ENCODE measurements around the gene MYL12A. TPM values are rescaled to one million over a fixed set of nuclear protein-coding genes. Genes with fewer than 3 reads are reported as not detected.

The MYL12A gene
- total and polyA plus RNA-seq, 2 experiments from 2014 or later, result 456 to 692 TPM

DNA sequence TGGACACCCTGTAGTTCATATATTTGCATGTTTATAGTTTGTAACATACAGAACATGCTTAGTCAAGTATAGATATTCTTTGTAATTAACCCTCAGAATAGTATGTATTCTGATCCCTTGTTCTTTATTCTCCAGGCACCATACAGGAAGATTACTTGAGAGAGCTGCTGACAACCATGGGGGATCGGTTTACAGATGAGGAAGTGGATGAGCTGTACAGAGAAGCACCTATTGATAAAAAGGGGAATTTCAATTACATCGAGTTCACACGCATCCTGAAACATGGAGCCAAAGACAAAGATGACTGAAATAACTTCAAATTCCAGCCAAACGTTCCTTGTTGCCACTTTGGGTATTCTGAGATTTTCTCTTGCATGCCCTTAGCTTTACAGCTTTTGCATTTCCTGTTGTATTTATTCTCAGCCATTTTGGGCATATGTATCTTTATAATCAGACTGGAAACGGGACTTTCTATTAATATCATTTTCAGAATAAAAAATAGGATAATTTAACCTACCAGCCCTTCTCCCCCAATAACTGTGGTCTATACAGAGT is 8.1 kb downstream of the MYL12A start:
- TF ChIP-seq, protein P1, sequence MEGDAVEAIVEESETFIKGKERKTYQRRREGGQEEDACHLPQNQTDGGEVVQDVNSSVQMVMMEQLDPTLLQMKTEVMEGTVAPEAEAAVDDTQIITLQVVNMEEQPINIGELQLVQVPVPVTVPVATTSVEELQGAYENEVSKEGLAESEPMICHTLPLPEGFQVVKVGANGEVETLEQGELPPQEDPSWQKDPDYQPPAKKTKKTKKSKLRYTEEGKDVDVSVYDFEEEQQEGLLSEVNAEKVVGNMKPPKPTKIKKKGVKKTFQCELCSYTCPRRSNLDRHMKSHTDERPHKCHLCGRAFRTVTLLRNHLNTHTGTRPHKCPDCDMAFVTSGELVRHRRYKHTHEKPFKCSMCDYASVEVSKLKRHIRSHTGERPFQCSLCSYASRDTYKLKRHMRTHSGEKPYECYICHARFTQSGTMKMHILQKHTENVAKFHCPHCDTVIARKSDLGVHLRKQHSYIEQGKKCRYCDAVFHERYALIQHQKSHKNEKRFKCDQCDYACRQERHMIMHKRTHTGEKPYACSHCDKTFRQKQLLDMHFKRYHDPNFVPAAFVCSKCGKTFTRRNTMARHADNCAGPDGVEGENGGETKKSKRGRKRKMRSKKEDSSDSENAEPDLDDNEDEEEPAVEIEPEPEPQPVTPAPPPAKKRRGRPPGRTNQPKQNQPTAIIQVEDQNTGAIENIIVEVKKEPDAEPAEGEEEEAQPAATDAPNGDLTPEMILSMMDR (IDR thresholded peaks at IDR 0.05; ENCODE audit: poor library complexity), result no peak
- 95% methylated on average over 5 of the region's 5 CpGs for WGBS (ENCODE audit: low lambda C conversion rate, missing lambda C conversion rate)
- no peak overlapping the region for H3K4me3 ChIP-seq
- no peaks in the 10 kb centered on the region for H3K9me3 ChIP-seq (ENCODE audit: low read depth)
- H3K27me3 ChIP-seq, result no peaks in the 10 kb centered on the region
- H2AFZ ChIP-seq, result no peak overlapping the region
- H3K36me3 ChIP-seq (replicated peaks; ENCODE audit: insufficient read depth, low read depth), result peaks cover 7% of the 10 kb centered on the region
- peak overlapping the region; percentile 97 for H3K27ac ChIP-seq
- no peaks in the 10 kb centered on the region for H3K9me2 ChIP-seq (replicated peaks; ENCODE audit: insufficient read depth)
- no peak overlapping the region for H3K4me2 ChIP-seq
- peaks cover 2% of the 10 kb centered on the region for H4K20me1 ChIP-seq (ENCODE audit: insufficient read depth, poor library complexity, severe bottlenecking)
- H3K4me1 ChIP-seq (ENCODE audit: insufficient read depth), result peaks cover 24% of the 10 kb centered on the region
- peaks cover 77% of the 10 kb centered on the region for H3K79me2 ChIP-seq
- no peak for DNase-seq (ENCODE audit: low spot score)

DNA sequence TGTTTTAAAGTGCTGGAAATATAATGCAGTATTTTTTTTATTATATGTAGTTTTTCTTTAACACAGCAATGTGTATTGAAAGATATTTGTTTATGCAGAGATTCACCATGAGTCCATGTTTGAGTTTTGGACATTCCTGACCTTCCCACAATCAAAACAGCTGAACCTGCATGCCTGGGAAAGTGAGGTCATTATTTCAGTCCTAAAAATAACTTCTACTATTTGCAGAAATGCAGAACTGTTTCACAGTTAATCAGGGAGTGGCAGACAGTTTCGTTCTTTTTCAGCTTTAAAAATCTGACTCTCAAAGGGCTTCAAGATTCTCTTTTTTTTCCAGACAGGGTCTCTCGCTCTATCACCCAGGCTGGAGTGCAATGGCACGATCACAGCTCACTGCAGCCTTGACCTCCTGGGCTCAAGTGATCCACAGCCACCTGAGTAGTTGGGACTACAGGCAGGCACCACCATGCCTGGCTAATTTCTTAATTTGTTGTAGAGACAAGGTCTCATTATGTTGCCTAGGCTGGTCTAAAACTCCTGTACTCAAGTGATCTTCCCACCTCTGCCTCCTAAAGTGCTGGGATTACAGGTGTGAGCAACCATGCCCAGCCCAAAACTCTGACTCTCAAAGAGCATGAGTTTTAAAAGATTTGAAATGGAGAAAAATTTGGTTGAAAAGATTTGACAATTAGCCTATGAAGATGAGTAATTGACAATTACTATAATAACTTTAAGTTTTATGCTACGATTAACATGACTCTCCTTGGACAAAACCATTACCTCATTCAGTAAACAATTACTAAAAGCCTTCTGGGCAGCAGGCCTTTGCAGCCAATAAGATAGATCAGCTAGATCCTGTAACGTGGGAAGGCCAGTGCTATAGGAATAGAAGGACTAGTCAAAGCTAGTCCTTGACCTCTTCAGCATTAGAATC is 9.4 kb downstream of the MYL12A start:
- Histone ChIP-seq H2AFZ (no peak overlapping the region), H3K9me2 (replicated peaks; ENCODE audit: insufficient read depth) (no peaks in the 10 kb centered on the region), H3K79me2 (peaks cover 64% of the 10 kb centered on the region), H3K4me1 (ENCODE audit: insufficient read depth) (peaks cover 28% of the 10 kb centered on the region), H3K4me2 (peak overlapping the region; percentile 45), H4K20me1 (ENCODE audit: insufficient read depth, poor library complexity, severe bottlenecking) (no peaks in the 10 kb centered on the region), H3K27ac (peak overlapping the region; percentile 97), H3K27me3 (no peaks in the 10 kb centered on the region), H3K36me3 (replicated peaks; ENCODE audit: insufficient read depth, low read depth) (peaks cover 7% of the 10 kb centered on the region), H3K9me3 (ENCODE audit: low read depth) (no peaks in the 10 kb centered on the region), H3K4me3 (no peak overlapping the region)
- TF ChIP-seq, protein P1 (IDR thresholded peaks at IDR 0.05; ENCODE audit: poor library complexity), result no peak
- TF ChIP-seq EZH2phosphoT487 (IDR thresholded peaks at IDR 0.05; ENCODE audit: low read depth, severe bottlenecking, unreplicated experiment) (no peak), EZH2 (IDR thresholded peaks at IDR 0.05; ENCODE audit: borderline replicate concordance) (no peak)
- peak; percentile 39 for DNase-seq (ENCODE audit: low spot score)
- WGBS (ENCODE audit: low lambda C conversion rate, missing lambda C conversion rate), result 69% methylated on average over 5 of the region's 5 CpGs

DNA sequence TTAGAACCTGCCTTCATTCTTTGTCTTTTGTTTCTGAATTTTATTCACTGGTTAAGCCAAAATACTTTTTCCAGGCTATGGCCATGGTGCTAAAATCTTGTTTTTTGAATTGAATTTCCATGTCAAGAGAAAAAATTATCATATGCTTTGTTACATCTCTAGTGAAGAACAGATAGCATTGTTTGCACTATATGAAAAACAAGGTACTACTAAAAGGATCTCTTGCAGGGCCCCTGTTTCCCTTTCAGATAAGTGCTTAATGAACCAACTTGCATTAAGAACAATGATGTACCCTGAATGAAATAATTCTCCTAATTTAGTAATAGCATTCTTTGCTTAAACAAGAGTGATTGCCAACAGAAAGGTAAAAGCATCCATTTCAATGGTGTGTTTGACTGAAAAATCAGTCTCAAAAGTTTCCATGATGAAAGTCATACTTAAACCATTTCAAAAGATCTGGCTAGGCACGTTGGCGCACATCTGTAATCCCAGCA is 10.1 kb downstream of the MYL12A start:
- DNase-seq (ENCODE audit: low spot score), result no peak
- WGBS (ENCODE audit: low lambda C conversion rate, missing lambda C conversion rate), result 91% methylated on average over 2 of the region's 2 CpGs
- Histone ChIP-seq H3K27me3 (no peaks in the 10 kb centered on the region), H3K4me2 (no peak overlapping the region), H3K79me2 (peaks cover 64% of the 10 kb centered on the region), H2AFZ (no peak overlapping the region), H3K4me3 (no peak overlapping the region), H3K36me3 (replicated peaks; ENCODE audit: insufficient read depth, low read depth) (peaks cover 7% of the 10 kb centered on the region), H3K9me2 (replicated peaks; ENCODE audit: insufficient read depth) (no peaks in the 10 kb centered on the region), H3K27ac (peak overlapping the region; percentile 97), H3K9me3 (ENCODE audit: low read depth) (no peaks in the 10 kb centered on the region), H4K20me1 (ENCODE audit: insufficient read depth, poor library complexity, severe bottlenecking) (no peaks in the 10 kb centered on the region), H3K4me1 (ENCODE audit: insufficient read depth) (peaks cover 23% of the 10 kb centered on the region)
- TF ChIP-seq EZH2 (IDR thresholded peaks at IDR 0.05; ENCODE audit: borderline replicate concordance), result no peak

DNA sequence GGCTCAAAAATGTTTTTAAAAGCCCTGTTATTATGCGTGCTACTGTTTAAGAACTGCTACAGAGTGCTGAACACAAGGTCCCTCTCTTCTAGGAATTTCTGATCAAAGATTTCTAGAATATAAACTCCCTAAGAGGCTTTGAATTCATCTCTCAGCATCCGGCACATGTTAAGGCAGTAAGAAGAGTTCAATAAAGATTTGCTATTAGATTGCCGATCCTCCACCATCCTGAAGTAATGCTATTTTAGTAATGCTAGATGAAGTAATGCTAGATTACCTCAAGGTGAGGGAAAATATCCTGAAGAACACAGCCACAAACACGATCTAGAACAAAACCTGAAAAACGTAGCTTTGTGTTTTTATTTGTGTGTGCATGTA is 13.4 kb downstream of the MYL12A start:
- Histone ChIP-seq H3K27me3 (no peaks in the 10 kb centered on the region), H3K79me2 (peaks cover 68% of the 10 kb centered on the region), H3K4me3 (peak overlapping the region; percentile 99), H4K20me1 (ENCODE audit: insufficient read depth, poor library complexity, severe bottlenecking) (peaks cover 29% of the 10 kb centered on the region), H3K4me1 (ENCODE audit: insufficient read depth) (peaks cover 41% of the 10 kb centered on the region), H2AFZ (peak overlapping the region; percentile 58), H3K4me2 (peak overlapping the region; percentile 78), H3K9me3 (ENCODE audit: low read depth) (no peaks in the 10 kb centered on the region), H3K36me3 (replicated peaks; ENCODE audit: insufficient read depth, low read depth) (peaks cover 7% of the 10 kb centered on the region), H3K27ac (peak overlapping the region; percentile 99), H3K9me2 (replicated peaks; ENCODE audit: insufficient read depth) (no peaks in the 10 kb centered on the region)
- 26% methylated on average over 5 of the region's 5 CpGs for WGBS (ENCODE audit: low lambda C conversion rate, missing lambda C conversion rate)
- TF ChIP-seq EZH2phosphoT487 (IDR thresholded peaks at IDR 0.05; ENCODE audit: low read depth, severe bottlenecking, unreplicated experiment) (no peak), EZH2 (IDR thresholded peaks at IDR 0.05; ENCODE audit: borderline replicate concordance) (no peak)
- TF ChIP-seq, protein P1 (IDR thresholded peaks at IDR 0.05; ENCODE audit: poor library complexity), result no peak
- DNase-seq (ENCODE audit: low spot score), result no peak
